H9 (cell line): ENCODE data around the gene ZHX3. TPM values are rescaled to one million over a fixed set of nuclear protein-coding genes. Genes with fewer than 3 reads are reported as not detected.

Source experiments
- DNase-seq: peaks from one replicate; pipeline ENCODE4 v3.0.0-alpha.2; 2017
- H2AFZ ChIP-seq: one replicate; pipeline ENCODE4 v1.6.1; 2013; ENCODE audit warnings: mild to moderate bottlenecking, low read length, control low read depth, moderate library complexity
- H2AK5ac ChIP-seq: 2 replicates; pipeline ENCODE4 v1.6.1; 2013; ENCODE audit warnings: low read length, control low read depth, mixed read lengths; ENCODE audit not compliant: insufficient read length
- H2BK120ac ChIP-seq: one replicate; pipeline ENCODE4 v1.6.1; 2013; ENCODE audit warnings: low read depth, mild to moderate bottlenecking, low read length, control low read depth, inconsistent platforms; ENCODE audit not compliant: poor library complexity, severe bottlenecking
- H2BK12ac ChIP-seq: 2 replicates; pipeline ENCODE4 v1.6.1; 2013; ENCODE audit warnings: low read length, control low read depth, mixed read lengths, low read depth; ENCODE audit not compliant: insufficient read length
- H2BK15ac ChIP-seq: 2 replicates; pipeline ENCODE4 v1.6.1; 2013; ENCODE audit warnings: low read depth, low read length, control low read depth
- H2BK20ac ChIP-seq: one replicate; pipeline ENCODE4 v1.6.1; 2013; ENCODE audit warnings: low read depth, mild to moderate bottlenecking, low read length, control low read depth, inconsistent platforms; ENCODE audit not compliant: poor library complexity, severe bottlenecking
- H2BK5ac ChIP-seq: 2 replicates; pipeline ENCODE4 v1.6.1; 2013; ENCODE audit warnings: low read length, control low read depth, mixed read lengths; ENCODE audit not compliant: insufficient read length
- H3K14ac ChIP-seq: 2 replicates; pipeline ENCODE4 v1.6.1; 2013; ENCODE audit warnings: low read length, control low read depth; ENCODE audit not compliant: insufficient read depth
- H3K18ac ChIP-seq: 2 replicates; pipeline ENCODE4 v1.6.1; 2013; ENCODE audit warnings: low read depth, mild to moderate bottlenecking, mixed read lengths, low read length, control low read depth; ENCODE audit not compliant: insufficient read length
- H3K23ac ChIP-seq: 2 replicates; pipeline ENCODE4 v1.6.1; 2013; ENCODE audit warnings: low read length, control low read depth, mixed read lengths, low read depth; ENCODE audit not compliant: insufficient read length
- H3K23me2 ChIP-seq: 2 replicates; pipeline ENCODE4 v1.6.1; 2013; ENCODE audit warnings: low read depth, mild to moderate bottlenecking, mixed read lengths, low read length, control low read depth; ENCODE audit not compliant: insufficient read length, poor library complexity, severe bottlenecking
- H3K27ac ChIP-seq: 2 replicates; pipeline ENCODE4 v1.5.1; 2013; ENCODE audit warnings: low read length, control low read depth, mixed read lengths, low read depth; ENCODE audit not compliant: insufficient read length
- H3K27me3 ChIP-seq: 2 replicates; pipeline ENCODE4 v1.6.1; 2013; ENCODE audit warnings: low read length, control low read depth, inconsistent platforms; ENCODE audit not compliant: insufficient read depth
- H3K4ac ChIP-seq: 2 replicates; pipeline ENCODE4 v1.6.1; 2013; ENCODE audit warnings: low read depth, mild to moderate bottlenecking, control low read depth, inconsistent platforms, low read length, moderate library complexity
- H3K4me1 ChIP-seq: 2 replicates; pipeline ENCODE4 v1.6.1; 2013; ENCODE audit warnings: low read length, control low read depth, inconsistent platforms; ENCODE audit not compliant: insufficient read depth
- H3K4me2 ChIP-seq: 2 replicates; pipeline ENCODE4 v1.6.1; 2013; ENCODE audit warnings: low read length, control low read depth, mixed read lengths; ENCODE audit not compliant: insufficient read length, insufficient read depth
- H3K56ac ChIP-seq: 2 replicates; pipeline ENCODE4 v1.6.1; 2013; ENCODE audit warnings: low read depth, mild to moderate bottlenecking, mixed read lengths, low read length, control low read depth; ENCODE audit not compliant: insufficient read length
- H3K79me1 ChIP-seq: 2 replicates; pipeline ENCODE4 v1.6.1; 2013; ENCODE audit warnings: low read depth, mild to moderate bottlenecking, moderate library complexity, low read length, control low read depth, inconsistent platforms; ENCODE audit not compliant: insufficient read depth, poor library complexity, severe bottlenecking
- H3K79me2 ChIP-seq: 2 replicates; pipeline ENCODE4 v1.6.1; 2013; ENCODE audit warnings: low read length, control low read depth, inconsistent platforms; ENCODE audit not compliant: insufficient read depth
- H3K9ac ChIP-seq: 2 replicates; pipeline ENCODE4 v1.6.1; 2013; ENCODE audit warnings: low read length, control low read depth, mixed read lengths; ENCODE audit not compliant: insufficient read length; ENCODE audit errors: extremely low read depth
- H3K9me3 ChIP-seq: one replicate; pipeline ENCODE4 v1.6.1; 2013; ENCODE audit warnings: low read depth, low read length, inconsistent platforms; ENCODE audit not compliant: control insufficient read depth
- H3T11ph ChIP-seq: one replicate; pipeline ENCODE4 v1.6.1; 2013; ENCODE audit warnings: mild to moderate bottlenecking, low read length, control low read depth, inconsistent platforms
- H4K20me1 ChIP-seq: one replicate; pipeline ENCODE4 v1.6.1; 2013; ENCODE audit not compliant: control insufficient read depth, insufficient read length, insufficient read depth
- H4K5ac ChIP-seq: 2 replicates; pipeline ENCODE4 v1.6.1; 2013; ENCODE audit warnings: low read depth, mild to moderate bottlenecking, mixed read lengths, low read length, control low read depth; ENCODE audit not compliant: insufficient read length
- H4K8ac ChIP-seq: replicated peaks from 2 replicates; pipeline ENCODE4 v1.6.1; 2013; ENCODE audit warnings: low read length, control low read depth, mixed read lengths, low read depth; ENCODE audit not compliant: insufficient read length
- H4K91ac ChIP-seq: 2 replicates; pipeline ENCODE4 v1.6.1; 2013; ENCODE audit warnings: low read depth, mild to moderate bottlenecking, moderate library complexity, mixed read lengths, low read length, control low read depth; ENCODE audit not compliant: insufficient read length
- H3K27ac Mint-ChIP-seq, 3 experiments: 2 replicates in 2 of 3; 3 replicates in 1 of 3; pipeline ENCODE4 v1.8.0; 2020 to 2021; ENCODE audit warnings: mixed read lengths in 3 of 3, mild to moderate bottlenecking in 1 of 3, moderate library complexity in 1 of 3
- H3K27me3 Mint-ChIP-seq: 2 replicates; pipeline ENCODE4 v1.8.0; 2021; ENCODE audit warnings: low read depth, mild to moderate bottlenecking, moderate library complexity, mixed read lengths
- H3K36me3 Mint-ChIP-seq, 3 experiments: 2 replicates in 2 of 3; 3 replicates in 1 of 3; pipeline ENCODE4 v1.8.0; 2020 to 2021; ENCODE audit warnings: low read depth in 3 of 3, mixed read lengths in 3 of 3; ENCODE audit not compliant: insufficient read depth in 1 of 3
- H3K4me1 Mint-ChIP-seq, 2 experiments: 2 replicates each; pipeline ENCODE4 v1.8.0; 2020; ENCODE audit warnings: mixed read lengths in 2 of 2
- H3K4me3 Mint-ChIP-seq, 2 experiments: 2 replicates in 1 of 2; 3 replicates in 1 of 2; pipeline ENCODE4 v1.8.0; 2020 to 2021; ENCODE audit warnings: mild to moderate bottlenecking in 2 of 2, mixed read lengths in 2 of 2, moderate library complexity in 1 of 2
- H3K9me3 Mint-ChIP-seq, 2 experiments: 2 replicates in 1 of 2; 3 replicates in 1 of 2; pipeline ENCODE4 v1.8.0; 2020; ENCODE audit warnings: mild to moderate bottlenecking in 2 of 2, mixed read lengths in 2 of 2, moderate library complexity in 1 of 2
- WGBS: extraction: QIAGEN DNeasy Blood & Tissue Kit; methylation state at CpG from one replicate; pipeline ENCODE4 v1.1.7; 2013; ENCODE audit warnings: missing lambda C conversion rate, low lambda C conversion rate, mixed read lengths; ENCODE audit not compliant: insufficient read length; ENCODE audit errors: extremely low coverage; 5-methylcytosine and 5-hydroxymethylcytosine counted together
- total RNA-seq: library from RNA; stranded (reverse); gene quantifications from 2 replicates; pipeline ENCODE4 v1.2.1, GENCODE V29; 2021
- TF ChIP-seq, protein P1 (sequence below): fragments of 200-600 bp; sonication (generic); conservative IDR thresholded peaks from 3 replicates; pipeline ENCODE4 v1.8.0; 2021; ENCODE audit warnings: antibody characterized with exemption, mild to moderate bottlenecking

ZHX3 gene
- total RNA-seq, 1 experiment from 2014 or later: 4.4 TPM

DNA sequence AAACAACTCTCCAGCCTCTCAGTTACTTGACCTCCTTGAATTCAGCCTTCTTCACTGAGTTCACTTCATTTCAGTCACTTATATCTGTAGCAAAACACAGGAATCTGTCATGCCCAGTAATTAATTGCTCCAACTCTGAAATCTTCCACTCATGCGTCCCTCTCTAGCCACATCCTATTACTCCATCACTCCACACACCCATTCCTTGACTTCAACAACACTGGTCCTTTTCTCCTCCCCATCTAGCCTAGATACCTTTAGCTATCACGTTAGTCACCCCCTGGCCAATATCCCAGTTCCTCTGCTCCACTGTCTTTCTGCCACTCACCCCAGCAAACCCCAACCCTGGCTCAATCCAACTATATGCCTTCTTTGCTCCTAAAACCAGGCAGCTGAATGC lies 7.7 kb downstream of the ZHX3 start:
- H4K91ac ChIP-seq: no peak overlapping the region
- no peak overlapping the region for H3T11ph ChIP-seq
- H3K9ac ChIP-seq: no peak overlapping the region
- no peak overlapping the region for H2BK12ac ChIP-seq
- no peak overlapping the region for H2BK120ac ChIP-seq
- no peak overlapping the region for H2BK20ac ChIP-seq
- WGBS: 100% methylated on average over 1 of the region's 2 CpGs
- no peak overlapping the region for H3K27ac ChIP-seq
- H2AK5ac ChIP-seq: no peak overlapping the region
- H3K18ac ChIP-seq: no peak overlapping the region
- Mint-ChIP-seq H3K27me3 (no peaks in the 10 kb centered on the region; the same call in 1 of the 2 replicates), H3K9me3 (0 out of 5 replicates have a peak, but pooled peaks cover 0 to 2% of the 10 kb centered on the region in 2 experiments), H3K36me3 (no peaks in the 10 kb centered on the region), H3K4me3 (no peak overlapping the region), H3K4me1 (peaks cover 15 to 22% of the 10 kb centered on the region in 2 experiments), H3K27ac (no peak overlapping the region; a peak in 1 of 7 replicates)
- H3K79me1 ChIP-seq: no peaks in the 10 kb centered on the region
- H3K9me3 ChIP-seq: no peaks in the 10 kb centered on the region
- H3K4me2 ChIP-seq: no peak overlapping the region
- H2BK5ac ChIP-seq: no peak overlapping the region
- H3K56ac ChIP-seq: no peak overlapping the region
- H2AFZ ChIP-seq: no peak overlapping the region
- no peak overlapping the region for H4K8ac ChIP-seq
- no peaks in the 10 kb centered on the region for H3K27me3 ChIP-seq
- H4K20me1 ChIP-seq: no peaks in the 10 kb centered on the region
- no peak overlapping the region for H3K14ac ChIP-seq
- H4K5ac ChIP-seq: no peak overlapping the region
- H3K4ac ChIP-seq: no peak overlapping the region
- H3K23ac ChIP-seq: no peak overlapping the region
- H3K79me2 ChIP-seq: no peaks in the 10 kb centered on the region
- TF ChIP-seq, protein P1, sequence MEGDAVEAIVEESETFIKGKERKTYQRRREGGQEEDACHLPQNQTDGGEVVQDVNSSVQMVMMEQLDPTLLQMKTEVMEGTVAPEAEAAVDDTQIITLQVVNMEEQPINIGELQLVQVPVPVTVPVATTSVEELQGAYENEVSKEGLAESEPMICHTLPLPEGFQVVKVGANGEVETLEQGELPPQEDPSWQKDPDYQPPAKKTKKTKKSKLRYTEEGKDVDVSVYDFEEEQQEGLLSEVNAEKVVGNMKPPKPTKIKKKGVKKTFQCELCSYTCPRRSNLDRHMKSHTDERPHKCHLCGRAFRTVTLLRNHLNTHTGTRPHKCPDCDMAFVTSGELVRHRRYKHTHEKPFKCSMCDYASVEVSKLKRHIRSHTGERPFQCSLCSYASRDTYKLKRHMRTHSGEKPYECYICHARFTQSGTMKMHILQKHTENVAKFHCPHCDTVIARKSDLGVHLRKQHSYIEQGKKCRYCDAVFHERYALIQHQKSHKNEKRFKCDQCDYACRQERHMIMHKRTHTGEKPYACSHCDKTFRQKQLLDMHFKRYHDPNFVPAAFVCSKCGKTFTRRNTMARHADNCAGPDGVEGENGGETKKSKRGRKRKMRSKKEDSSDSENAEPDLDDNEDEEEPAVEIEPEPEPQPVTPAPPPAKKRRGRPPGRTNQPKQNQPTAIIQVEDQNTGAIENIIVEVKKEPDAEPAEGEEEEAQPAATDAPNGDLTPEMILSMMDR: no peak
- no peaks in the 10 kb centered on the region; the same call in 1 of the 2 replicates for H3K4me1 ChIP-seq
- H2BK15ac ChIP-seq: no peak overlapping the region
- no peak for DNase-seq
- no peaks in the 10 kb centered on the region for H3K23me2 ChIP-seq
